Neuronal stem cell (in vitro differentiated cells): ENCODE measurements around the gene PFKL.

Source experiments
- DNase-seq: peaks from one replicate; pipeline ENCODE4 v3.0.0-alpha.2; 2013; ENCODE audit warnings: low spot score
- H2AFZ ChIP-seq: one replicate; pipeline ENCODE4 v1.6.1; 2013; ENCODE audit warnings: mild to moderate bottlenecking, low read length, inconsistent platforms
- H2AK5ac ChIP-seq: 2 replicates; pipeline ENCODE4 v1.6.1; 2013; ENCODE audit warnings: low read depth, mild to moderate bottlenecking, inconsistent platforms, low read length, moderate library complexity, mixed read lengths
- H2BK120ac ChIP-seq: 2 replicates; pipeline ENCODE4 v1.6.1; 2013; ENCODE audit warnings: low read depth, mild to moderate bottlenecking, inconsistent platforms, low read length, moderate library complexity, mixed read lengths
- H2BK12ac ChIP-seq: one replicate; pipeline ENCODE4 v1.6.1; 2013; ENCODE audit warnings: low read length, inconsistent platforms
- H2BK15ac ChIP-seq: 2 replicates; pipeline ENCODE4 v1.6.1; 2013; ENCODE audit warnings: mild to moderate bottlenecking, low read length, inconsistent platforms, mixed read lengths
- H2BK5ac ChIP-seq: one replicate; pipeline ENCODE4 v1.6.1; 2013; ENCODE audit warnings: inconsistent platforms, mild to moderate bottlenecking, low read length, moderate library complexity
- H3K14ac ChIP-seq: one replicate; pipeline ENCODE4 v1.6.1; 2013; ENCODE audit warnings: low read length, inconsistent platforms
- H3K18ac ChIP-seq: 2 replicates; pipeline ENCODE4 v1.6.1; 2013; ENCODE audit warnings: low read length, inconsistent platforms
- H3K23ac ChIP-seq: 2 replicates; pipeline ENCODE4 v1.6.1; 2013; ENCODE audit warnings: low read depth, mild to moderate bottlenecking, mixed read lengths, low read length, inconsistent platforms; ENCODE audit not compliant: poor library complexity
- H3K27ac ChIP-seq: replicated peaks from 3 replicates; pipeline ENCODE4 v1.5.1; 2013; ENCODE audit warnings: low read length, inconsistent platforms
- H3K27me3 ChIP-seq, 3 experiments: 2 replicates each; pipeline ENCODE4 v1.6.1; 2013; ENCODE audit warnings: low read length in 3 of 3, mild to moderate bottlenecking in 2 of 3, inconsistent platforms in 1 of 3, low read depth in 1 of 3, mixed read lengths in 1 of 3, moderate library complexity in 1 of 3; ENCODE audit not compliant: control insufficient read depth in 3 of 3, insufficient read depth in 3 of 3
- H3K36me3 ChIP-seq, 2 donors: replicated peaks in 1 of 2; 2 replicates each; pipeline ENCODE4 v1.6.1; 2013; ENCODE audit warnings: low read length in 2 of 2; ENCODE audit not compliant: control insufficient read depth in 2 of 2, insufficient read depth in 2 of 2
- H3K4ac ChIP-seq: 2 replicates; pipeline ENCODE4 v1.6.1; 2013; ENCODE audit warnings: inconsistent platforms, mild to moderate bottlenecking, low read length, moderate library complexity
- H3K4me1 ChIP-seq, 2 donors: 1 replicate in 1 of 2; 2 replicates in 1 of 2; pipeline ENCODE4 v1.6.1; 2013; ENCODE audit warnings: low read length in 2 of 2, low read depth in 1 of 2; ENCODE audit not compliant: control insufficient read depth in 2 of 2, insufficient read depth in 1 of 2
- H3K4me2 ChIP-seq: one replicate; pipeline ENCODE4 v1.6.1; 2013; ENCODE audit warnings: mild to moderate bottlenecking, low read length, inconsistent platforms; ENCODE audit not compliant: insufficient read depth, poor library complexity, severe bottlenecking
- H3K4me3 ChIP-seq, 2 donors: 2 replicates each; pipeline ENCODE4 v1.5.1; 2013; ENCODE audit warnings: low read length in 2 of 2, mild to moderate bottlenecking in 2 of 2, inconsistent platforms in 1 of 2, moderate library complexity in 1 of 2
- H3K79me1 ChIP-seq: one replicate; pipeline ENCODE4 v1.6.1; 2013; ENCODE audit warnings: low read depth, mild to moderate bottlenecking, inconsistent platforms, low read length, moderate library complexity
- H3K9ac ChIP-seq: one replicate; pipeline ENCODE4 v1.6.1; 2013; ENCODE audit warnings: mild to moderate bottlenecking, low read depth, low read length, inconsistent platforms; ENCODE audit not compliant: poor library complexity
- H3K9me3 ChIP-seq, 2 donors: replicated peaks in 1 of 2; 2 replicates each; pipeline versions ENCODE3 to v1.6.1; 2013; ENCODE audit warnings: low read length in 2 of 2, mild to moderate bottlenecking in 2 of 2, inconsistent platforms in 1 of 2, low read depth in 1 of 2, mixed read lengths in 1 of 2, moderate library complexity in 1 of 2; ENCODE audit not compliant: control insufficient read depth in 2 of 2, insufficient read depth in 1 of 2
- H4K8ac ChIP-seq: one replicate; pipeline ENCODE4 v1.6.1; 2013; ENCODE audit warnings: low read depth, mild to moderate bottlenecking, inconsistent platforms, low read length, moderate library complexity
- H4K91ac ChIP-seq: one replicate; pipeline ENCODE4 v1.6.1; 2013; ENCODE audit warnings: low read length, low read depth, mild to moderate bottlenecking, inconsistent platforms; ENCODE audit not compliant: poor library complexity
- WGBS, 2 donors: extraction: QIAGEN DNeasy Blood & Tissue Kit; methylation state at CpG; one replicate each; pipeline ENCODE4 v1.1.7; 2013; ENCODE audit warnings: missing lambda C conversion rate in 2 of 2, mixed read lengths in 1 of 2; ENCODE audit not compliant: insufficient read length in 2 of 2, insufficient replicate concordance in 1 of 2; ENCODE audit errors: extremely low coverage in 2 of 2; 5-methylcytosine and 5-hydroxymethylcytosine counted together

The PFKL gene

DNA sequence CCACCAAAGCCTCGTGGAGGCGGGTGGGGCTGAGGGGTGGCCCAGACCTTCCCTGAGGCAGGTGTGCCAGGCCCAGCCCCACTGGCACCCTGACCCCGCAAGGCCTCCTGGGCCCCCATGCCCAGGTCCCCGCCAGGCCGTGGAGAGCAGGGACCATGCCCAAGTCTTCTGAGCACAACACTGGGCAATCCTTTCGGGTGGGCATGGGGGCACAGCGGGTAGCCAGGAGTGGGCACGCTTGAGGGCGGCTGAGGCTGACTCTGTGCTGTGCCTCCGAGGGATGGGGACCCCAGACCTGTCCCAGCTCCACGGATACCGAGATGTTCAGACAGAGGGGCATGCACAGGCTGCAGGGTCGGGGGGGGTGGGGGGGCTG, 26.4 kb downstream of the PFKL start:
- H3K27ac ChIP-seq = no peak overlapping the region
- no peak overlapping the region for H2BK15ac ChIP-seq
- H3K9ac ChIP-seq = no peak overlapping the region
- H2BK120ac ChIP-seq = no peak overlapping the region
- no peak overlapping the region for H2AFZ ChIP-seq
- WGBS, 2 donors = no CpG with 5 or more reads among the region's 13 CpGs
- no peak overlapping the region for H3K14ac ChIP-seq
- H3K79me1 ChIP-seq = peaks cover 9% of the 10 kb centered on the region
- H3K4me1 ChIP-seq = peaks cover 0 to 2% of the 10 kb centered on the region in 2 donors
- H2BK12ac ChIP-seq = no peak overlapping the region
- no peak overlapping the region for H4K91ac ChIP-seq
- no peak overlapping the region for H4K8ac ChIP-seq
- H3K23ac ChIP-seq = no peak overlapping the region
- H3K4me3 ChIP-seq = no peak overlapping the region
- H3K36me3 ChIP-seq = peaks cover 7 to 61% of the 10 kb centered on the region in 2 donors
- H3K9me3 ChIP-seq = no peaks in the 10 kb centered on the region
- DNase-seq = no peak
- no peak overlapping the region for H3K4ac ChIP-seq
- H3K18ac ChIP-seq = no peak overlapping the region
- no peak overlapping the region for H2AK5ac ChIP-seq
- H2BK5ac ChIP-seq = no peak overlapping the region
- H3K27me3 ChIP-seq = no peaks in the 10 kb centered on the region
- no peak overlapping the region for H3K4me2 ChIP-seq

DNA sequence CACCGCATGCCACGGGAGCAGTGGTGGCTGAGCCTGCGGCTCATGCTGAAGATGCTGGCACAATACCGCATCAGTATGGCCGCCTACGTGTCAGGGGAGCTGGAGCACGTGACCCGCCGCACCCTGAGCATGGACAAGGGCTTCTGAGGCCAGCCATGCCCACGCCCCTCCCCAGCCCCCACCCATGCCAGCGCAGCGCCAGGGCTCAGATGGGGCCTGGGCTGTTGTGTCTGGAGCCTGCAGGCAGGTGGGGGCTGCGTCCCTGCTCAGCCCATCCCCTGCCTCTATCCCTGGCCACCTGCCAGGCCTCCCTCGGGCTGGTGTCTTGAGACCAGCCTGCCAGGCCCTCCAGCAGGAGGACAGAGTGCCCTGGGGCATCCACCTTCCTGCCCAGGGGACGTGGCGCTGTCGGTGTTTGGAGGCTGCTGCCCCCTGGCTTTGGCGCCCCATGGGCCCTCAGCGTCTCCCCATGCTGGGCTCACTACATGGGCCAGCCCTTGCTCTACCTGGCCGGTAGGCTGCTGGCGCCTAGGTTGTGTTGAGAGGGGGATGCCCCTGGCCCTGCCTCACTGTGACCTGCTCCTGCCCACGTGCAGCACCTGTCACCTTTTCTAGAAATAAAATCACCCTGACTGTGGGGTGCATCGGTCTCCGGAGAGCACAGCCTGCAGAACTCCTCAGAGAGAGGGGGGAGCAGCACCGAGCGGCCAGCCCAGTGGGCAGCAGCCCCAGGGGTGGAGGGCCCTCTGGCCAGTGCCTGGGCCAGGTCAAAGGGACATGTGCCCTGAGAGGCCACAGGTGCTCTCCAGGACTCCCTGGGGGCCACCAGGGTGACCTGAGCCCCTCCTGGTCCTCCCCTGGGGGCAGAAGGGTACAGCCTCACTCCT, 27.1 kb downstream of the PFKL start:
- WGBS, 2 donors = no CpG with 5 or more reads among the region's 26 CpGs
- Histone ChIP-seq H3K4ac (no peak overlapping the region), H4K91ac (no peak overlapping the region), H3K18ac (peak overlapping the region; percentile 48), H3K79me1 (peaks cover 9% of the 10 kb centered on the region), H2AK5ac (peak overlapping the region; percentile 46), H4K8ac (no peak overlapping the region), H3K23ac (peak overlapping the region; percentile 85), H2BK5ac (no peak overlapping the region), H3K14ac (no peak overlapping the region), H2BK120ac (peak overlapping the region; percentile 61), H3K9ac (peak overlapping the region; percentile 44), H3K4me1 (peaks cover 0 to 2% of the 10 kb centered on the region in 2 donors), H3K9me3 (no peaks in the 10 kb centered on the region), H2BK15ac (no peak overlapping the region), H3K4me2 (no peak overlapping the region), H2BK12ac (peak overlapping the region; percentile 41), H3K36me3 (peaks cover 7 to 54% of the 10 kb centered on the region in 2 donors), H3K27me3 (no peaks in the 10 kb centered on the region), H2AFZ (no peak overlapping the region), H3K4me3 (no peak overlapping the region), H3K27ac (no peak overlapping the region)
- DNase-seq = no peak

DNA sequence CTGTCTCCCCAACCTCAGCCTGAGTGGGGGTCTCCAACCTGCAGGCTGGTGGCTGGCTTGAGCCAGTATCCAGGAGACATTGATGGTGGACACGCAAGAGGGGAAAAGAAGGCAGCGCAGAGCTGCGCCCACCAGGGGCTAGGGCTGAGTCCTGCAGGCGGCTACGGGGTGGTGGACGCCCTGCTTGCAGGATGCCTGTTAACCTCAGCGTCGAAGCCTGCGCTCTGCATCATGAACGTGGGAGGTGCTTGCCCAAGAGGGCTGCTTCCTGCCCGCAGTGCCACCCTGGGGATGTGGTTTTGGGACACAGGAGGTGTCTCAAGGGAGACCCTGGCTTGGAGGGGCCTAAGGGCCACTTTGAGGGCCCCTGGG, 27.7 kb downstream of the PFKL start:
- no peak overlapping the region for H3K4ac ChIP-seq
- no peak overlapping the region for H3K27ac ChIP-seq
- H3K4me3 ChIP-seq = no peak overlapping the region
- no peak overlapping the region for H3K18ac ChIP-seq
- no peak overlapping the region for H4K91ac ChIP-seq
- H3K9me3 ChIP-seq = no peaks in the 10 kb centered on the region
- WGBS, 2 donors = no CpG with 5 or more reads among the region's 11 CpGs
- no peak overlapping the region for H2AK5ac ChIP-seq
- no peak overlapping the region for H3K14ac ChIP-seq
- DNase-seq = no peak
- peaks cover 11 to 48% of the 10 kb centered on the region in 2 donors for H3K36me3 ChIP-seq
- H3K27me3 ChIP-seq = no peaks in the 10 kb centered on the region
- no peak overlapping the region for H2BK12ac ChIP-seq
- peaks cover 0 to 2% of the 10 kb centered on the region in 2 donors for H3K4me1 ChIP-seq
- no peak overlapping the region for H2BK5ac ChIP-seq
- H3K9ac ChIP-seq = no peak overlapping the region
- no peak overlapping the region for H2BK15ac ChIP-seq
- H2AFZ ChIP-seq = no peak overlapping the region
- H2BK120ac ChIP-seq = peak overlapping the region; percentile 61
- H3K23ac ChIP-seq = peak overlapping the region; percentile 96
- peaks cover 9% of the 10 kb centered on the region for H3K79me1 ChIP-seq
- H4K8ac ChIP-seq = no peak overlapping the region
- no peak overlapping the region for H3K4me2 ChIP-seq

DNA sequence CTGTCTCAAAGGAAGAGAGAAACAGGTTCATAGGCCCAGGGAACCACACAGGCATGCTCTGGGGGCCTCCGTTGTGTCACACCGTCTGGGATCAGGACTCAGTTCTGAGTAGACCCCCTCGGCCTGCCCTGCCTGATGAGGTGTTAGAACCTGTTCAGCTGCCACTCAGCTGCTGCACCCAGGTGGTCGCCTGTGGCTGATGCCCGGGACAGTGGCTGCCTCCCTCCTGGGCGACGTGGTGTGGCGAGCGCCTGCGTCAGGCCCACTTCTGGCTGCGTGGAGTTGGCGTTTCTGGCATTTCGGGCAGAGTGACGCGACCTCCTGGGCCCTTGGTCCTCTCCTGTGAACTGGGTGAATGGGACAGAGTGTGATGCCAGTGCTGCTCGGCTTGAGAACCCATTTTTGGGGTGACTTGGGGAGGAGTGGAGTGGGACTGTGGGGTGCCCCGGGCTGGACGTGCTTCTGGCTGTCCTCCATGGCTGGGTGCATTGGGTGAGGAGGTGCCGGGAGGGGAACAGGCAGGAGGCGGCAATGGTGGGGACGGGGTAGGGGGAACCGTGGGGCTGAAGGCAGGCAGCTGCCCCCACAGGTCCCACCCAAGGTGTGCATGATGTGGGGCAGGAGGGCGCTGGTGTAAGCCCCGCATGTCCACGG, 28.5 kb downstream of the PFKL start:
- no peak overlapping the region for H2AFZ ChIP-seq
- H2BK120ac ChIP-seq = no peak overlapping the region
- H3K79me1 ChIP-seq = peaks cover 9% of the 10 kb centered on the region
- peaks cover 0 to 2% of the 10 kb centered on the region in 2 donors for H3K4me1 ChIP-seq
- no peaks in the 10 kb centered on the region for H3K9me3 ChIP-seq
- H3K4me3 ChIP-seq = no peak overlapping the region
- H2BK5ac ChIP-seq = no peak overlapping the region
- no peak overlapping the region for H3K4ac ChIP-seq
- no peak overlapping the region for H3K14ac ChIP-seq
- no peak overlapping the region for H4K8ac ChIP-seq
- no peak overlapping the region for H3K27ac ChIP-seq
- WGBS, 2 donors = no CpG with 5 or more reads among the region's 25 CpGs
- no peak overlapping the region for H2BK12ac ChIP-seq
- peak overlapping the region; percentile 97 for H3K23ac ChIP-seq
- H3K27me3 ChIP-seq = no peaks in the 10 kb centered on the region
- no peak overlapping the region for H3K18ac ChIP-seq
- H3K36me3 ChIP-seq = peaks cover 10 to 41% of the 10 kb centered on the region in 2 donors
- no peak overlapping the region for H3K9ac ChIP-seq
- no peak overlapping the region for H2AK5ac ChIP-seq
- H4K91ac ChIP-seq = no peak overlapping the region
- no peak overlapping the region for H2BK15ac ChIP-seq
- H3K4me2 ChIP-seq = no peak overlapping the region
- no peak for DNase-seq
